ENCODE results near the gene CLEC10A. TPM values are rescaled to one million over a fixed set of nuclear protein-coding genes. Genes with fewer than 3 reads are reported as not detected.

The CLEC10A gene
- 110 TPM for total RNA-seq (2013)
- polyA plus RNA-seq (10 to 100 TPM; 22.7 to 69.4 (median 61.9) TPM), polyA minus RNA-seq (35.3 and 51.3 TPM in 2 replicates), total RNA-seq (1.5 to 39.7 (median 26.0) reads per million in 11 experiments)

GRCh38 chr17:7079581-7080455, at the start of gene CLEC10A:
Gene CLEC10A (minus strand): TSS chr17:7080251. CDS start chr17:7078812, 1,439 bp downstream.
- H3K27ac Mint-ChIP-seq: peak within 1 kb of the TSS; percentile 71 to 90 (median 78)
- DNase-seq: peak in 2 of 3 donors; percentile 51 to 60
- Histone ChIP-seq H3K9ac (ENCODE audit: insufficient read depth, low read length, poor library complexity, severe bottlenecking) (no peak within 1 kb of the TSS), H4K20me1 (ENCODE audit: insufficient read depth, low read length) (no peaks in the 10 kb centered on the region), H3K4me2 (replicated peaks; ENCODE audit: extremely low read depth, low read length, poor library complexity, severe bottlenecking) (peak within 1 kb of the TSS; percentile 46), H3K36me3 (replicated peaks in 1 of 2; ENCODE audit: control insufficient read depth in 1 of 2, insufficient read depth in 2 of 2, low read length in 2 of 2) (peaks cover 0 to 3% of the 10 kb centered on the region in 2 donors), H3K4me3 (replicated peaks in 1 of 3; ENCODE audit: low read depth in 2 of 3, low read length in 3 of 3) (peak within 1 kb of the TSS in 2 of 3 experiments; percentile 25 to 64), H2AFZ (ENCODE audit: insufficient read depth, low read depth, low read length, poor library complexity, severe bottlenecking) (peak within 1 kb of the TSS; percentile 53), H3K27me3 (ENCODE audit: control insufficient read depth in 2 of 2, insufficient read depth in 2 of 2, low read length in 2 of 2) (no peaks in the 10 kb centered on the region), H3K4me1 (ENCODE audit: control insufficient read depth in 1 of 2, insufficient read depth in 2 of 2, low read length in 2 of 2) (peaks cover 50 to 60% of the 10 kb centered on the region in 2 donors), H3K79me2 (ENCODE audit: insufficient read depth, low read length) (no peaks in the 10 kb centered on the region), H3K27ac (ENCODE audit: low read depth in 1 of 2, low read length in 2 of 2) (peak within 1 kb of the TSS; percentile 47 to 50), H3K9me3 (replicated peaks in 1 of 2; ENCODE audit: control insufficient read depth in 1 of 2, insufficient read depth in 1 of 2, low read length in 2 of 2) (no peaks in the 10 kb centered on the region)
- peaks cover 2 to 10% (median 8%) of the 10 kb centered on the region in 3 donors for H3K27me3 Mint-ChIP-seq (ENCODE audit: low read depth in 3 of 3)
- H3K4me3 Mint-ChIP-seq: peak within 1 kb of the TSS; percentile 70 to 78
- H3K4me1 Mint-ChIP-seq: peaks cover 63% of the 10 kb centered on the region
- 35% methylated on average over 6 of the region's 15 CpGs for WGBS (ENCODE audit: insufficient coverage)
- intact Hi-C loops (cut with micrococcal nuclease): loop anchor here in 1 of 2 donors (10.0 kb wide), 1 partner anchor 1525 kb away; no protein-coding TSS in a partner anchor
- TF ChIP-seq CTCF (IDR thresholded peaks at IDR 0.05): no peak
- H3K36me3 Mint-ChIP-seq: peaks cover 24 to 29% of the 10 kb centered on the region in 2 donors
- H3K9me3 Mint-ChIP-seq: peaks cover 0 to 6% (median 2%) of the 10 kb centered on the region in 7 donors

GRCh38 chr17:7129311-7129710, 49.3 kb upstream of the CLEC10A start:
- peaks cover 70% of the 10 kb centered on the region for H3K4me1 Mint-ChIP-seq
- Histone ChIP-seq H3K27ac (ENCODE audit: low read depth in 1 of 2, low read length in 2 of 2) (peak overlapping the region; percentile 100), H3K36me3 (replicated peaks in 1 of 2; ENCODE audit: control insufficient read depth in 1 of 2, insufficient read depth in 2 of 2, low read length in 2 of 2) (no peaks in the 10 kb centered on the region), H4K20me1 (ENCODE audit: insufficient read depth, low read length) (no peaks in the 10 kb centered on the region), H3K79me2 (ENCODE audit: insufficient read depth, low read length) (no peaks in the 10 kb centered on the region), H2AFZ (ENCODE audit: insufficient read depth, low read depth, low read length, poor library complexity, severe bottlenecking) (no peak overlapping the region), H3K9ac (ENCODE audit: insufficient read depth, low read length, poor library complexity, severe bottlenecking) (no peak overlapping the region), H3K4me2 (replicated peaks; ENCODE audit: extremely low read depth, low read length, poor library complexity, severe bottlenecking) (no peak overlapping the region), H3K4me1 (ENCODE audit: control insufficient read depth in 1 of 2, insufficient read depth in 2 of 2, low read length in 2 of 2) (peaks cover 65 to 71% of the 10 kb centered on the region in 2 donors), H3K9me3 (replicated peaks in 1 of 2; ENCODE audit: control insufficient read depth in 1 of 2, insufficient read depth in 1 of 2, low read length in 2 of 2) (no peaks in the 10 kb centered on the region), H3K27me3 (ENCODE audit: control insufficient read depth in 2 of 2, insufficient read depth in 2 of 2, low read length in 2 of 2) (no peaks in the 10 kb centered on the region), H3K4me3 (replicated peaks in 1 of 3; ENCODE audit: low read depth in 2 of 3, low read length in 3 of 3) (peak overlapping the region in 1 of 3 experiments; percentile 25)
- DNase-seq: no peak
- no peak for TF ChIP-seq CTCF (IDR thresholded peaks at IDR 0.05)
- no peaks in the 10 kb centered on the region for H3K36me3 Mint-ChIP-seq
- H3K27me3 Mint-ChIP-seq (ENCODE audit: low read depth in 3 of 3): peaks cover 0 to 6% (median 0%) of the 10 kb centered on the region in 3 donors
- no peak overlapping the region for H3K4me3 Mint-ChIP-seq
- intact Hi-C loops (cut with micrococcal nuclease): no loop called here
- peak overlapping the region; percentile 99 to 100 (median 100) for H3K27ac Mint-ChIP-seq
- H3K9me3 Mint-ChIP-seq: peaks cover 0 to 2% (median 0%) of the 10 kb centered on the region in 7 donors
- WGBS (ENCODE audit: insufficient coverage): 100% methylated on average over 4 of the region's 8 CpGs
